GM19351 (cell line): ENCODE measurements around the gene RNF217.

ENCODE experiments used
- ATAC-seq: cut with Tn5 transposase; IDR thresholded peaks from one replicate; pipeline ENCODE4 v1.9.1; 2021; ENCODE audit warnings: mild to moderate bottlenecking, moderate library complexity; ENCODE audit not compliant: unreplicated experiment

Gene RNF217

GRCh38 chr6:125095580-125096301, 133.5 kb downstream of the RNF217 start:
- ATAC-seq = no peak

DNA sequence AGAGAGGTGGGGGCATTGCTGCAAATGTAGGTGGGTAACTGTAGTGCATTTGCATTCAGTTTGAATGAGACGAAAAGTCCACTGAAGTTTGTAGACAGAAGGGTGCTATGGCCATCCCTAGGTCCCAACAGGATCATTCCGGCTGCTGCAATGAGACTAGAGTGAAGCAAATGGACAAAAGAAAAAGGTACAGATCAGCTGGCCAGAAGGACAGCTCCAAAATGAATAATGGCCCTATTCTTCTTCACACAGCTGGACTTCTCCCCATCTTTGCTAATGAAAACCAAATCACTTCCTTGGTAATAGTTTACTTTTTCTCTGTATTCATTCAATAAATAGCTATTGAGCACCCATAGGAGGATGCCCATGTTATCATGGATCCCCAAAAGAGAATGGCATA, 134.9 kb downstream of the RNF217 start:
- ATAC-seq = no peak

DNA sequence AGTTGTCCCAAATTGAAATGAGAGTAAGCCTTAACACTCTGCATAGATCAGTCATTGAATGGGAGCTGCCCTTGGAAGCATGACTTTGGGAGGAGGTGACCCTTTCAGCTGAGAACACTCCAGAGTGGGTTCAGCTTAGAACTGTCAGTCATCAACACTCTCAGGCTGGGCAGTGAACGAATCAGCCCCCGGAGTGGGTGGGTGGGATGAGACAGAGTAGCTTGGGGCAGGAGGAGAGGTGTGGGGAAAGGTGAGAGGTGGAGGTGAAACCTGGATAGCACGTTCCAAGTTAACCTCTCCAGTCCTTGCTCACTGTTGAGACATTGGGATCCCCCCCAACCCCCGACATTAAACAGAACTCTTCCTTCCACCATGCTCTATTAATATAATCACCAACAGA, 136.0 kb downstream of the RNF217 start:
- ATAC-seq = no peak

DNA sequence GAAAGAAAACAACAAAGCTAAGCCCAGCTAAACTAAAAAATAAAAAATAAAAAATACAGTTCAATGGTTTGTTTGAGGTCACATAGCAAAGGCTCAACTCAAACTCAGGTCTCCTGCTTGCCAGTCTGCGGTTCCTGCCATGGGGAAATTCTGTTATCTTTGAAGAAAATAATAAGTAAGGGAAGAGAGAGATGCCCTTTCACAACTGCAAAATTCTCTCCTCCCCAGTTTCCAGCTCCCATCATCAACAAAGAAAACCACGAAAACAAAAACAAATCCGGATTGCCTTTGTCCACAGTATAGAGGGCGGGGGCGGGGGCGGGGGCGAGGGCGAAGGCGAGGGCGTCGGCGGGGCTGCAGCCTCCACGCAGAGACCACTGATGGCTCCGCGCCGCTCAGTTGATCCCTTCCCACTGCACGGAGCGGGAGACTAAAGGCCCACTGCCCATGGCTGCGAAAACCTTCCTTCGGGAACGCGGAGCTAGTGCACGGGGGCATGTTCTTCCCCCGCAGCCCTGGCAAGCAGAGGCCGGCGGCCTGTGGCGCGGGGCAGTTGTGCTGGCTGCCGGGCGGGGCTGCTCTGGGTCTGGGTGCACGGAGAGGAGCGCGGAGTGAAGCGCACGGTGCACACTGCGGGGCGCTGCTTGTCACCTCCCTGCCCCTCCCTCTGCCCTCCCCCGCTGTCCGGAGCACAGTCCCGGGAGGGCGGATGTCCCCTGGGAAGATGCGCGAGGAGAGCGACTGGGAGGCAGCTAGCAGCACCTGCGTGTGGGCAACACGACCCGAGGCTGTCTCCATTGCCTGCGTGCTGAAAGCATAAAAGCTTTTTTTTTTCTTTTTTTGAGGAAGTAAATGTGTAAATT, 137.2 kb downstream of the RNF217 start:
- no peak for ATAC-seq

DNA sequence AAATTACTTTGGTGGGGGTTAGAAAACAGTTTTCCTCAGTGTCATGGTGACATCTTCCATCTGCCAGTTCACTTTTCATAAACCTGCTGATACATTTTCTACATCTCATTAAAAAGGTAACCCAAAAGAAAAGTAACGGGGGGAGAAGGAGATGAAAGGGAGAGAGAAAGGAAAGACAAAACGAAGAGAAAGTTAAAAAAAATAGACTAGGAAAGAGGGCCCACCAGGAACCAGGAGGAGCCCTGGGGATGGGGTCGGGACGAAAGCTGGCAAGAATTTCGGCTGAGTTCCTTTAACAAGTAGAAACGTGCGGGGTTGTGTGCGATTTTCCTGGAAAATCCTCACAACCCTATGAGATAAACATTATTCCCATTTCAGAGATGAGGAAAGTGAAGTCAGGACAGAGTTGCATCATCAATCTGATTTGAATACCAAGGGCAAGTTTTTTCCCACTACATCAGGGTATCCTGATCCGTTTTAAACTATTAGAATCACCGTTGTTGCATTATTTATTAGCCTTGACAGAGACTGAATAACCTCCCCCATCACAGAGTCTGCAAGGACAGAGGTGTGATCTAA, 137.9 kb downstream of the RNF217 start:
- ATAC-seq = no peak

- no peak for ATAC-seq
Measured at GRCh38 chr6:125101128-125101527, 138.9 kb downstream of the RNF217 start.

DNA sequence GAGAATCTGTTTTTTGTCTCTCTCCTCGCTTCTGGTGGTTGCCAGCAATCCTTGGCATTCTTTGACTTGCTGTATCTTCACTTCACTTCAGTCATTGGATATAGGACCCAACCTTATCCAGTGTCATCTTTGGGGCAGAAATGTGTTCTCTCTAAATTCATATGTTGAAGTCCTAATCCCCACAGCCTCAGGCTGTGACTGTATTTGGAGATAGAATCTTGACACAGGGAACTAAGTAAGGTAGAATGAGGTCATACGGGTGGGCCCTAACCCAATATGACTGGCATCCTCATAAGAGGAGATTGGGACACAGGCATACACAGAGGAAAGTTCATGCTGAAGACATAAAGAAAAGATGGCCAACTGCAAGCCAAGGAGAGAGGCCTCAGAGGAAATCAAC, 139.4 kb downstream of the RNF217 start:
- no peak for ATAC-seq

DNA sequence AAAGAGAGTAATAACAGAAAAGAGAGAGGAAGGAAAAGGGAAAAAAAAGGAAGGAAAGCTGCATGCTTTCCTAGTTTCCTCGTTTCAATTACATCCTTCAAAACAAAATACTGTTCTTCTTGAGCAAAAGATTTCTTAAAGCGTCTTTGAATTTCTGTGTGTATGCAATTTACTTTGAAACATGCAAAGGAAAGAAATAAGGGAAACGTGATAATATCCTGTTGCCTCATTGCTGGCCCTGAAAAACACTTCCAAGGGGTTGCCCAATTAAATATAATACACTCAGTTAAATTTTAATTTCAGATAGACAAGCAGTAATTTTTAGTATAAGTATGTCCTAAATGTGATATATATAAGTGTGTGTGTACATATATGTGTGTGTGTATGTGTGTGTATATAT, 140.2 kb downstream of the RNF217 start:
- no peak for ATAC-seq

GRCh38 chr6:125102891-125103290, 140.7 kb downstream of the RNF217 start:
- no peak for ATAC-seq

GRCh38 chr6:125104425-125104824, 142.2 kb downstream of the RNF217 start:
- ATAC-seq = no peak

DNA sequence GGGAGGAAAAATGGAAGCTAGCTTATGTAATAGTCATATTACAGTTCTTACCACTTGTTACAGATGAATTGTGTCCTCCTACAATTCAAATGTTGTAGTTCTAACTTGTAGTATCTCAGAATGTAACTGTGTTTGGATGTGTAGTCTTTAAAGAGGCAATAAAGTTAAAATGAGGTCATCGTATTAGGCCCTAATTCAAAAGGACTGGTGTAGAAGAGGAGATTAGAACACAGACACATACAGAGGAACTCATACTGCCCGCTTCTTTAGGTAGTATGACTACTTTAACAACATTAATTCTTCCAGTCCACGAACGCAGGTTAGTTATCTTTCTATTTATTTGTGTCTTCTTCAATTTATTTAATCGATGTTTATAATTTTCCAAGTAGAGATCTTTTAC, 144.8 kb downstream of the RNF217 start:
- ATAC-seq = no peak

GRCh38 chr6:125107896-125108295, 145.7 kb downstream of the RNF217 start:
- ATAC-seq = no peak

DNA sequence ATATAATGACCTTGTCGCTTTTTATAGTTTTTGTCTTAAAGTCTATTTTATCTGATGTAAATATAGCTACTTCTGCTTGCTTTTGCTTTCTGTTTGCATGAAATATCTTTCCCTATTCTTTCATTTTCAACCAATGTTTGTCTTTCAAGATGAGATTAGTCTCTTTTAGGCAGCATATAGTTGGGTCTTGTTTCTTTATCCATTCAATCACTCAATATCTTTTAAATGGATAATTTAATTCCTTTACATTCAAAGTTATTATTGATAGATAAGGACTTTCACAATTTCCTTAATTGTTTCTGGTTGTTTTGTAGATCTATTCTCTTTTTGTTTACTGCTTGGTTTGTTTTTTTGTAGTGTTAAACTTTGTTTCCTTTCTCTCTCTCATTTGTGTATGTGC, 147.8 kb downstream of the RNF217 start:
- ATAC-seq = no peak

GRCh38 chr6:125111219-125111983, 149.2 kb downstream of the RNF217 start:
- ATAC-seq = no peak

DNA sequence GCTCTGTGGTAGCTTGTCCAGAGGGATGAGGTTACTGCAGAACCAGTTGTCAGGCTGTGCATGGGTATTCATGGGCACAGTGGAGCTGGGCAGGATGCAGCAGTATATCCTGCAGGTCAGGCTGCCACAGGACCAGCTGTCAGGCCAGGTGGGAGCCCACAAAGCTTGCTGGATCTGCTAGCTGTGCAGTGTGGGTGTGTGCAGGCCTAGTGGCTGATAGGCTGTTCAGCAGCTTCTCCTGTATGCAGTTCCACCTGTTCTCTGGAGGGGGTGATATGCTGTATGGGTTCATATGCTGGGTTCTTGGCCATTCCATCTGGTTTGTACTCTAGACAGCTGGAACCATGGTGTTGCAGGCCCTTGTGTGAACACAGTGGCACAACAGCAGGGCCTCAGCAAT, 150.7 kb downstream of the RNF217 start:
- ATAC-seq = no peak

DNA sequence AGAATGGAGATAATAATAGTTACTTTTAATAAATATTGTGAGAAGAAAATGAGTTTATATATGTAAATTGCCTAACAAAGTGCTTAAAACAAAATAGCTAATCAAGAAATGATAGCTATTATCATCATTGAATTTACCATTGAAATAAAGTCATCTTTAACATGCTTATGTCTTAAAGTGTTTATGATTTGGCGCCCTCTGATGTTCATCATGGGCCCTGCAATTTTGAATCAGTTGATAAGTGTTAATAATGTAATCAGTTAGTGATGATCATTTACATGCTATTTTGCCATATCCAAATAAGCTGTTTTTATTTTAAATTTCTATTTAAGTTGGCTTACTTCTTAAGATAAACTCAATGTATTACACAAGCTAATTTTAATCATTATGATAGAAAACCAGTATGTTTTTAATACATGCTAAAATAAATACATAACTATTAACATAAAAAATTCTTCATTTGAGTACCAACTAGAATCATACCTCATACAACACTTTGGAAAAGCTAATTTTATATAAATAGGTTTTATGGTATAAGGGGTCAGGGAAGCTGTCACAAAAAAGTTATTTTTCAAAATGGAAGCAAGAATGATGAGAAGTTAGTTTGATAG, 152.1 kb downstream of the RNF217 start:
- ATAC-seq = peak; percentile 75

GRCh38 chr6:125116170-125116569, 153.9 kb downstream of the RNF217 start:
- no peak for ATAC-seq

GRCh38 chr6:125116710-125117109, 154.5 kb downstream of the RNF217 start:
- no peak for ATAC-seq

- ATAC-seq = no peak
Measured at GRCh38 chr6:125117818-125118217, 155.6 kb downstream of the RNF217 start.

DNA sequence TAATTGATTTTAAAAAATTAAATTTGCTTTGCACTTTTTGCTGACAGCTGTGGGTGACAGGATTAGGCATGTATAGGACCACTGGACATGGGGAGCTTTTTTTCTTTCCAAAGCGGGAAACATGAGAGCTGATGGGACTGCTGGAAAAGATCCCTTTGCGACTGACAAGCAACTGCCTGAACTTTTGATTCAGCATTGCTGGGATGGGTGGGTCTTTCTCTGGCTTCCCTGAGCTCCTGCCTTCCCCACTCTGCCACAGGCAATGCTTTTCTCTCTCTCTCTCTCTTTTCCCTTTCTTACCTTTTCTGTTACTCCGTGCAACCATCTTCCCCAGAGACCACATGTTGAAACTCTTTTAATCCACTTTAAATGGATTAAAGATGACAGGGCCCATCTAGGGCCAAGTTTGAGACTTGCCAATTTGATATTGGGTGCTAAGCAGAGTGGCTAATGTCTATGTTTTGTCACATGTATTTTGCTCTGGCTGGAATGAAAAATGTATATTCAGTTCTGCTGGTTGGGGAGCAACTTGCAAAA, 157.9 kb downstream of the RNF217 start:
- no peak for ATAC-seq

DNA sequence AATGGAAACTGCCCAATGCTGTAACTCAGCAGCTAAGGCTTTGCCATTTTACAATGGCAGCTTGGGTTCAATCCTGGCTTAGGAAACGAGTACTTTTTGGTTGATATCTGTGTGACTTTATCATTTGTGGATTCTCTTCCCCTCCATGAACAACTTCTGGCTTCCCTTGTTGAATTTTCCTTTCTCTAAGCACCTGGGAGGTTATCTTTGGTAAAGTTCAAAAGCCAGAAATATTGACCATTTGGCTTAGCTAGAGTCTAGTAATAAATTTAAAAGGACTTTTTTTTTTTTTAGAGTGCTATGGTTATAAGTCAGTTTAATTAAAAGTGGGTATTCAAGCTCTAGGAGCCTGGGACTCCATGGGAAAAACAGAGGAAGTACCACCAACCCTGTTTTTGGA, 159.7 kb downstream of the RNF217 start:
- no peak for ATAC-seq
